ENCODE data around the gene ZFP69B. TPM values are rescaled to one million over a fixed set of nuclear protein-coding genes. Genes with fewer than 3 reads are reported as not detected.
A peak's percentile ranks its signal among the peaks of the same experiment; 100 is the strongest.

ZFP69B gene
- total and polyA plus RNA-seq, 10 of the 15 experiments (the other 5 are each of a cell fraction or from before 2014, with no cell fraction given) = 1.3 to 5.7 (median 3.4) TPM

DNA sequence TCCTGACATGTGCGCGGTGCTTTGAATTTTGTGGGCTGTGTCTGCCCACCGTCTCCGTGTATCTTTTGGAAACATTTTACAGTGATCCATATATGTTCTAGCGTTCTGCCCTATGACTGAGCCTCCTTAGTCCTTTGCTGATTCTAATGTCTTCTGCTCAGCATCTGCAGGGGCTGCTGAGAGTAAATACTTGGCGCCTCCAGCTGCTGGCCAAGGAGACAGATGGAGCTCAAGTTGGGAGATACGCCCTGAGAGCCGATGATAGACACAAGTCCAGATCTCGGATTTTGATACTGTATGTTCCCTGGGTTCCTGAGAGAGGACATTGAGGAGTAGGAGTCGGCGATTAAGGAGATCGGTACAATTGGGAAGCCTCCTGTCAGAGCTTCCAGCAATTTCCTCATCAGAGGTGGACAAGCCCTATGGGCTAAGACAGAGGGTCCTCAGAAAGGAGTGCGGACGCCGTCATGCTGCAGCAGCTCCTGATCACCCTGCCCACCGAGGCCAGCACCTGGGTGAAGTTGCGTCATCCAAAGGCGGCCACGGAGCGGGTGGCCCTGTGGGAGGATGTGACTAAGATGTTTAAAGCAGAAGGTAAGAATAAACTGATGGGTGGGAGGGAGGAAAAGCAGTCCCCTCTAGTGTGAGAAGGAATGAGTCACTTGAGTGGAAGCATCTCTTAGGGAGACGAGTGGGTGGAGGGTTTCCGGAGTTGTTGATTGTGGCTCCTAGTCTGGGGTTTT, 390 bp downstream of the ZFP69B start:
- under 1% methylated on average over 22 of the region's 22 CpGs for WGBS (ENCODE audit: insufficient coverage, insufficient replicate concordance, low lambda C conversion rate, missing lambda C conversion rate)
- peak overlapping the region; percentile 81 for H3K4me2 ChIP-seq (ENCODE audit: control insufficient read depth, insufficient read depth)
- ChIA-PET CTCF (interaction anchor here (0.6 to 5.8 kb wide), 6 partner anchors 12 to 379 kb away, joined by 3 to 36 read pairs (median 6); no protein-coding TSS in a partner anchor), RAD21 (ENCODE audit: unreplicated experiment) (interaction anchor here (0.8 to 1.6 kb wide), 8 partner anchors 29 to 240 kb away, joined by 3 to 10 read pairs (median 4); partner anchors contain the start of gene ZNF684), POLR2A (interaction anchor here (0.5 to 1.6 kb wide), 10 partner anchors 11 to 411 kb away, joined by 3 to 5 read pairs (median 4); partner anchors contain the start of genes CAP1, NFYC and ZNF684), SMC1A (ENCODE audit: uncharacterized antibody, unreplicated experiment) (interaction anchor here (0.6 to 2.7 kb wide), 12 partner anchors 12 to 614 kb away, joined by 3 to 9 read pairs (median 4); partner anchors contain the start of genes EXO5 and ZNF684)
- no peaks in the 10 kb centered on the region for H3K27me3 ChIP-seq (replicated peaks in 1 of 2; ENCODE audit: control insufficient read depth in 2 of 2, insufficient read depth in 2 of 2, low read length in 1 of 2)
- peaks cover 19% of the 10 kb centered on the region for H3K9me3 ChIP-seq (replicated peaks; ENCODE audit: control insufficient read depth, insufficient read depth, low read length)
- H3K79me2 ChIP-seq (ENCODE audit: control insufficient read depth, insufficient read depth, low read length) = no peaks in the 10 kb centered on the region
- intact Hi-C loops (cut with micrococcal nuclease; ENCODE audit: unreplicated experiment) = loop anchor here (1.0 kb wide), 1 partner anchor 58 kb away; the partner anchor contains the start of gene EXO5
- peak overlapping the region; percentile 96 for H2AFZ ChIP-seq (ENCODE audit: control insufficient read depth, low read depth, low read length)
- H4K20me1 ChIP-seq (ENCODE audit: control insufficient read depth, insufficient read depth) = no peaks in the 10 kb centered on the region
- H3K27ac ChIP-seq (ENCODE audit: control insufficient read depth, insufficient read depth) = peak overlapping the region; percentile 83
- peak overlapping the region; percentile 77 for H3K9ac ChIP-seq (ENCODE audit: control insufficient read depth, insufficient read depth, low read length)
- H3K36me3 ChIP-seq (ENCODE audit: control insufficient read depth in 2 of 2, insufficient read depth in 2 of 2, low read length in 1 of 2) = no peaks in the 10 kb centered on the region
- in situ Hi-C loops (cut with MboI) = no loop called here
- peak; percentile 80 for ATAC-seq
- H3K4me1 ChIP-seq (ENCODE audit: control insufficient read depth, insufficient read depth, low read length) = no peaks in the 10 kb centered on the region
- H3K4me3 ChIP-seq = peak overlapping the region; percentile 63
- DNase-seq (ENCODE audit: low read depth, low spot score) = peak; percentile 68
- TSS peak; percentile 90 for BruUV-seq (replicated peaks)
- FAIRE-seq = no peak
- TF ChIP-seq MAX (IDR thresholded peaks at IDR 0.05; ENCODE audit: low read depth, low read length) = peak; percentile 2; the same call in 1 of the 2 replicates
- no peak for TF ChIP-seq GATAD2B (conservative IDR thresholded peaks at IDR 0.05; ENCODE audit: low read depth)
- TF ChIP-seq MLLT1 (IDR thresholded peaks at IDR 0.05) = no peak
- peak; percentile 71; the same call in 1 of the 2 replicates for TF ChIP-seq TCF12 (IDR thresholded peaks at IDR 0.05; ENCODE audit: low read depth, low read length)
- TF ChIP-seq NFYB (IDR thresholded peaks at IDR 0.05; ENCODE audit: insufficient read depth, low read depth, low read length) = no peak
- 0 out of 2 replicates have a peak, but pooled peaks have one; percentile 24 for TF ChIP-seq CHD2 (IDR thresholded peaks at IDR 0.05; ENCODE audit: borderline replicate concordance, low read depth, low read length)
- TF ChIP-seq POLR2AphosphoS5 (IDR thresholded peaks at IDR 0.05; ENCODE audit: low read length) = peak; percentile 66; the same call in 1 of the 2 replicates
- TF ChIP-seq, protein P1, sequence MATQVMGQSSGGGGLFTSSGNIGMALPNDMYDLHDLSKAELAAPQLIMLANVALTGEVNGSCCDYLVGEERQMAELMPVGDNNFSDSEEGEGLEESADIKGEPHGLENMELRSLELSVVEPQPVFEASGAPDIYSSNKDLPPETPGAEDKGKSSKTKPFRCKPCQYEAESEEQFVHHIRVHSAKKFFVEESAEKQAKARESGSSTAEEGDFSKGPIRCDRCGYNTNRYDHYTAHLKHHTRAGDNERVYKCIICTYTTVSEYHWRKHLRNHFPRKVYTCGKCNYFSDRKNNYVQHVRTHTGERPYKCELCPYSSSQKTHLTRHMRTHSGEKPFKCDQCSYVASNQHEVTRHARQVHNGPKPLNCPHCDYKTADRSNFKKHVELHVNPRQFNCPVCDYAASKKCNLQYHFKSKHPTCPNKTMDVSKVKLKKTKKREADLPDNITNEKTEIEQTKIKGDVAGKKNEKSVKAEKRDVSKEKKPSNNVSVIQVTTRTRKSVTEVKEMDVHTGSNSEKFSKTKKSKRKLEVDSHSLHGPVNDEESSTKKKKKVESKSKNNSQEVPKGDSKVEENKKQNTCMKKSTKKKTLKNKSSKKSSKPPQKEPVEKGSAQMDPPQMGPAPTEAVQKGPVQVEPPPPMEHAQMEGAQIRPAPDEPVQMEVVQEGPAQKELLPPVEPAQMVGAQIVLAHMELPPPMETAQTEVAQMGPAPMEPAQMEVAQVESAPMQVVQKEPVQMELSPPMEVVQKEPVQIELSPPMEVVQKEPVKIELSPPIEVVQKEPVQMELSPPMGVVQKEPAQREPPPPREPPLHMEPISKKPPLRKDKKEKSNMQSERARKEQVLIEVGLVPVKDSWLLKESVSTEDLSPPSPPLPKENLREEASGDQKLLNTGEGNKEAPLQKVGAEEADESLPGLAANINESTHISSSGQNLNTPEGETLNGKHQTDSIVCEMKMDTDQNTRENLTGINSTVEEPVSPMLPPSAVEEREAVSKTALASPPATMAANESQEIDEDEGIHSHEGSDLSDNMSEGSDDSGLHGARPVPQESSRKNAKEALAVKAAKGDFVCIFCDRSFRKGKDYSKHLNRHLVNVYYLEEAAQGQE (IDR thresholded peaks at IDR 0.05; ENCODE audit: low read depth, low read length) = no peak
- TF ChIP-seq KLF5 (IDR thresholded peaks at IDR 0.05; ENCODE audit: partially characterized antibody) = no peak
- no peak for TF ChIP-seq RBBP5 (conservative IDR thresholded peaks at IDR 0.05)
- no peak for TF ChIP-seq ZNF592 (IDR thresholded peaks at IDR 0.05)
- peak; percentile 81 for TF ChIP-seq CBX5 (IDR thresholded peaks at IDR 0.05; ENCODE audit: low read depth)
- no peak for TF ChIP-seq WRNIP1 (IDR thresholded peaks at IDR 0.05; ENCODE audit: borderline replicate concordance, low read depth, low read length)

Measured in GM12878 (cell line).